Left cardiac atrium (tissue), 4 donors: ENCODE measurements around the gene SCMH1. TPM values are rescaled to one million over a fixed set of nuclear protein-coding genes. Genes with fewer than 3 reads are reported as not detected.
"Not testable (repeated sequence)": the region's sequence is repeated elsewhere in the genome, so short reads cannot be mapped to it uniquely, and the experiment has no call there.

Experiments used
- ATAC-seq, 2 donors: fragments of 200-7000 bp; cut with Tn5 transposase; one replicate each; pipeline ENCODE4 v1.9.1; 2020; ENCODE audit warnings: mild to moderate bottlenecking in 2 of 2, moderate library complexity in 2 of 2
- DNase-seq: peaks from one replicate; pipeline ENCODE4 v3.0.0-alpha.2; 2020
- intact Hi-C, 2 donors: fragments of 100-400 bp; cut with DNase I; formaldehyde crosslinking; loops; one replicate each; pipeline versions ENCODE4 v1.14.1 to v1.15.1; 2022 to 2023
- total RNA-seq, 2 donors: library from RNA; stranded (reverse); fragmentation: NEBNext Ultra II Directional; extraction: Animal tissue kit (Norgen Biotek cat#: 25700); gene quantifications; one replicate each; pipeline ENCODE4 v1.2.1, GENCODE V29; 2021
- donor health status: DM: no; HTN: yes; CAD: no.
- donor health status: DM: no; HTN: yes; CAD: no; lungs with severe emphysema.
- donor health status: DM: yes; HTN: yes; CAD: no.
- donor health status: Dilated cardiomyopathy.

The SCMH1 gene
- total RNA-seq, 2 donors from 2014 or later, result 49.5 to 53.6 TPM

DNA sequence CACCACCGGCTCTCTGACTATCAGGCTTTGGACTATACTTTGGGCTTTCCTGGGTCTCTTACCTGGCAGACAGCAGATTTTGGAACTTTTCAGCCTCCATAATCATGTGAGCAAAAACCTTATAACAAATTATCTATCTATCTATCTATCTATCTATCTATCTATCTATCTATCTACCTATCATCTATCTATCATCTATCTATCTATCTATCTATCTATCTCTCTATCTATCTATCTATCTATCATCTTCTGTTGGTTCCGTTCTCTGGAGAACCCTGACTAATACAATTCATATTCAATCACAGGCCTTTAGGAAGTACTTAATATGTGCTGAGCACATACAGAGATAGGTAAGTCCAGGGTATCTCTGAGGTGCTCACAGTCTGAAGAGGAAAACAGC, 18.7 kb upstream of the SCMH1 start:
- intact Hi-C loops, result no loop called here
- ATAC-seq, result no peak
- no peak for DNase-seq

DNA sequence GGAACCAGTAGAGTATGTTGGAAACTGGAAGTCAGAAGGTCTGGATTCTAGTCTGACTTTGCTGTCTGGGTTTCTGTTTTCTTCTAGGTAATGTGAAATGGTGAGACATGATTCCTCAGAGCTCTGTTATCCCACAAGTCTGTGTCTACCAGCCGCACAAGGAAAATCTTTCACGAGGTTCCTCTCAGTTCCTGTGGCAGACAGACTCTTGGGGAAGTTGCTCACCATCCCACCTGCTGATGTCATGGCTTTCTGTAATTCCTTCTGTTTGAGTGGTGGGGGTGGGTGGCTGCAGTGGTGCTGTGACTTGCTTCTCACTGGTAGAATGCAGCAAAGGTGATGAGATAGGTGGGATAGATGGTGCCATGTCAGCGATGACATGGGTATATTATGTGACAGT, 17.1 kb upstream of the SCMH1 start:
- ATAC-seq (no peak), DNase-seq (no peak)
- intact Hi-C loops, result no loop called here

DNA sequence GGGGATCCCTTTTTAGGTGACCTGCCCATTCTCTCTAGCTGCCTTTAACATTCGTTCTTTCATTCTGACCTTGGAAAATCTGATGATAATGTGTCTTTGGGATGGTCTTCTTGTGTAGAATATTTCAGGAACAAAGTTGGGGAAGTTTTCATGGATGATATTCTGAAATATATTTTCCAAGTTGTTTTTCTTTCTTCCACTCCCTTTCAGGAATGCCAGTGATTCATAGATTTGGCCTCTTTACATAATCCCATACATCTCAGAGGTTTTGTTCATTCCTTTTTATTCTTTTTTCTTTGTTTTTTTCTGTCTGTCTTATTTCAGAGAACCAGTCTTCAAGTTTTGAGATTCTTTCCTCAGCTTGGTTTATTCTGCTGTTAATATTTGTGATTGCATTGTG, 13.9 kb upstream of the SCMH1 start:
- no peak for DNase-seq
- no peak for ATAC-seq
- intact Hi-C loops, result no loop called here

DNA sequence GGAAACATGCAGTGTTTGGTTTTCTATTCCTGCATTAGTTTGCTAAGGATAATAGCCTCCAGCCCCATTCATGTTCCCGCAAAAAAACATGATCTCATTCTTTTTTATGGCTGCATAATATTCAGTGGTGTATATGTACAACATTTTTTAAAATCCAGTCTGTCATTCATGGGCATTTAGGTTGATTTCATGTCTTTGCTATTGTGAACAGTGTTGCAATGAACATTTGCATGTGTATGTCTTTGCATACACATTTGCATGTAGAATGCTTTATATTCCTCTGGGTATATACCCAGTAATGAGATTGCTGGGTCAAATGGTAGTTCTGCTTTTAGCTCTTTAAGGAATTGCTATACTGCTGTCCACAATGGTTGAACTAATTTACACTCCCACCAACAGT, 9.0 kb upstream of the SCMH1 start:
- intact Hi-C loops, ATAC-seq, DNase-seq: not testable (repeated sequence)

DNA sequence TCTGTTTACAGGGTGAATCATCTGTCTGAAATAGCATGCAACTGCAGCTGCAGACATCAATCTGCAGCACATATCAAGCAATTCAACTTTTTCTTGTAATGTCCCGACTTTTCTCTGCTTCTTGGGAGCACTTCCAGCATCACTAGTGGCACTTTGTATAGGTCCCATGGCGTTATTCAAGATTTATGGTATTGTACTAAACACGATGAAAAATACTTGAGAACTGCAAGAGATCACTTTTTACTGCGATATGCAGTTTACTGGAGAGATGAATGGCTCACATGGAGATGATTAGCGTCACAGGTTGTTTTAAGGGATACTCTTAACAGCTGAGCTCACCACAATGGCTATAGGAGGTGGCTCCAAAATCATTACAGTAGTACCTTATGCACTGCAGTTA, 7.2 kb upstream of the SCMH1 start:
- DNase-seq (no peak), ATAC-seq (no peak)
- intact Hi-C loops, result no loop called here

DNA sequence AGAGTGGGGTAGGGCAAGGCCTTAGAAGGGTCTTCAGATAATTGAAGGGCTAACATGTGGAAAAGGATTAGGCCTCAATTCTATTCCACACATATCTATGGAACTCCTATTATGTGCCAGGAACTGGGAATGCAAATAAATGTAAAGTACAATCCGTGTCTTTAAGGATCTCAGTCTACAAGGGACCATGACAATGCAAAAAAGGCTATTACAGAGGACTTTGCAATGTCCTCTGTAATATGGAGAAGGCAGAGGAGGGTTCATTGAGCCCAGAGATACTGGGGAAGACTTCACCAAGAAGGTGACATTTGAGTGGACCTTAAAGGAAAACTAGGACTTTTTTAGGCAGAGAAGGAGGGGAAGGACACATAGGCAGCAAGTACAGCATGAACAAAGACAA, 4.5 kb upstream of the SCMH1 start:
- no peak for ATAC-seq
- intact Hi-C loops, result no loop called here
- DNase-seq, result no peak

DNA sequence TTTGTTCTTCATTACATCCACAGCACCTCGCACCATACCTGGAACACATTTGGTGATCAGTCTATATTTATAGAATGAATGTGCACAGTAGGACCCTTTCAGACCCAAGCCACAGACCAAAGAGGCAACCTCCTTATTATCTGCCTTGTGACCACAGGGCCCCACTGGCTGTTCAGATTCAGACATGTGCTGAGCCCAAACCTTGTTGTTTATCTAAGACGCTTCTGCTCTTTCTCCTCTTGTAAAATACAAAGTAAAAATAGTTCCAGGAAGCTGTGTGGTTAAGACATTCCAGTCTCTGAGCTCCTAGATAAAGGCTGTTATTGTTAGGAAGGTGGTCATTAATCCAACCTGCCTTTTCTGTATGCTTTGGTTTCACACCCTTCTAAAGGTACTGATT, 3.6 kb upstream of the SCMH1 start:
- DNase-seq (no peak), ATAC-seq (no peak)
- intact Hi-C loops, result no loop called here

DNA sequence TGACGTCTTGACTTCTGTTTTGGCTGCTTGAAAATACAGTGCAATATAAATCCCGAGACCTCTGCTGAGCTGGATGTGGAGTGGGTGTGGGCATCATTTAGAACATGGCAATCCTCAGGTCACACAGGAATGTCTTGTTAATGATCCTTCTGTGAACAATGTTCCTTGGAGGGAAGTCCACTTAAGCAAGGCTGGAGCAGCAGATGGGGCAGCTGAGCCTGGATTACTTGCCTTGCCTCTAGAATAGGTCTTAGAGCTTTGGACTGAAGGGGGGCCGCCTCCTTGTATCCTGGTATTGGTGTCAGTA, 926 bp upstream of the SCMH1 start:
- intact Hi-C loops, result no loop called here
- DNase-seq, result no peak
- ATAC-seq, result no peak

DNA sequence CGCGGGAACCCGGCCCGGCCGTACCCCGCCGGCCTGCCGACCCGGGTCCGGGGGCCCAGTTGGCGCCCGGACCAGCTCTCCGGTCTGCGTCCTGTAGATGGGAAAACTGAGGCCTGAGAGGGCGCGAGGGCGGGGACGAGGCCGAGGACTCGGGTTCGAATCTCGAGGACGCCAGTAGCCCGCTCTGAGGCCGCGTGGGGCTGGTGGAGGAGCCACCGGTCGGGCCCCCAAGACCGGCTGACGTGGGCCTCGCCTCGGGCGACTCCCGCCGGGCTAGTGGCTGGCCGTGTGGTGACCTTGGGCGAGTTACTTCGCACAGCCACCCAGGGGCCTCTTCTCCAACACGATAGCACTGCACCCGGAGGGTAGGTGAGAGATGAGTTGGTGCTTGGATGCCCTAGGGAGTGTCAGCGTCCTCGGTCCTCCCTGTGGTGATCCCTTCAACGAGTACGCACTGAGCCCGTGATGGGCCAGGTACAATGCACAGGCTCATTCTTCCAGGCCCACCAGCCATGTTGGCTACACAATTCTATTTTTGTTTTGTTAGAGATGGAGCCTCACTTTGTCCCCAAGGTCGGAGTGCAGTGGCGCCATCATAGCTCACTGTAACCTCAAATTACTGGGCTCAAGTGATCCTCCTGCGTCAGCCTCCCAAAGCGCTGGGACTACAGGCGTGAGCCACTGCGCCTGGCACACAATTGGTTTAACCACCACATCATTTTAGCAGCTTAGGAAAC, 404 bp upstream of the SCMH1 start:
- intact Hi-C loops, result no loop called here
- DNase-seq, result peak; percentile 52
- ATAC-seq, result peak; percentile 2 to 4

DNA sequence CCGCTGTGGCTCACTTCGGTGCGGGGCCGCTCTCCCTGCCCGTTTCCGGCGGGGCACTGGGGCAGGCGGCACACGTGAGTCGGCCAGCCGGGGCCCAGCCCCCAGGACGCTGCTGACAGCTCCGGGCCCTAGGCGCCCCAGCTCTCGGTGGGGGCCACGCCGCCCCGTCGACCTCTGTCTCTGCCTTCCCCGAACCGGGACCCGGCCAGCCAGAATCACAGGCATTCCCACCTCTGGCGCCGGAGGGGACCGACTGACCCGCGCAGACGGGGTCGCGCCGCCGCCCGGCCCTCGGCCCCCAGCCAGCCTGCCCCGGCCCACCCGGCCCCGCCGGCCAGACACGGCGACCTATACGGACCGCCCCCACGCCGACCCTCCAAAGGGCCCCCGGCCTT, 755 bp downstream of the SCMH1 start:
- DNase-seq (peak; percentile 76), ATAC-seq (peak; percentile 78 to 81)
- intact Hi-C loops, result no loop called here

DNA sequence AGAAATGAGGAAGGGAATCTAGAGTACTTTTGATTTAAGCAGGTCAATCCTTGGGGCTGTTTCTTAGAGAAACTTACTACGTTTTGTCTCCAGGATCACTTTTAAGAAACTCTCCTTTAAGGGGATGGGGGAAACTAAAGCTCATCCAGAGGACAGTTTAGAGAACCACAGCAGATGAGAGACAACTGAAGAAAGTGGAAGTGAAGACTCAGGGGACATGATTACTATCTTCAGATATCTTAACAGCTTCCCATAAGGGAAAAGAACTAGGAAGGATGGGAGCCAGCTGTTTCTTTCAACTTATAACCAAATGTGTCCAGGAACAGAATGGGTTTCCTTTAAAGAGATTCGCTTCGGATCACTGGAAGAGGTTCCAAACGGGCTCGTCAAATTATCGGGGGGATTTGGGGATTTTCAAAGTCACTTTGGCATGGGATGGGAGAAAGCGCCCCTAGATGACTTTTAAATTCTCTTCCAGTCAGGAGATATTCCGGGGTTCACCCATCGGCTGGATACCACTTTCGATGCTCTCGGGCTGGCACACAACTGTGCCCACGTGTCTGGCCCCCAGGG, 1.2 kb downstream of the SCMH1 start:
- DNase-seq (no peak), ATAC-seq (no peak)
- intact Hi-C loops, result no loop called here

DNA sequence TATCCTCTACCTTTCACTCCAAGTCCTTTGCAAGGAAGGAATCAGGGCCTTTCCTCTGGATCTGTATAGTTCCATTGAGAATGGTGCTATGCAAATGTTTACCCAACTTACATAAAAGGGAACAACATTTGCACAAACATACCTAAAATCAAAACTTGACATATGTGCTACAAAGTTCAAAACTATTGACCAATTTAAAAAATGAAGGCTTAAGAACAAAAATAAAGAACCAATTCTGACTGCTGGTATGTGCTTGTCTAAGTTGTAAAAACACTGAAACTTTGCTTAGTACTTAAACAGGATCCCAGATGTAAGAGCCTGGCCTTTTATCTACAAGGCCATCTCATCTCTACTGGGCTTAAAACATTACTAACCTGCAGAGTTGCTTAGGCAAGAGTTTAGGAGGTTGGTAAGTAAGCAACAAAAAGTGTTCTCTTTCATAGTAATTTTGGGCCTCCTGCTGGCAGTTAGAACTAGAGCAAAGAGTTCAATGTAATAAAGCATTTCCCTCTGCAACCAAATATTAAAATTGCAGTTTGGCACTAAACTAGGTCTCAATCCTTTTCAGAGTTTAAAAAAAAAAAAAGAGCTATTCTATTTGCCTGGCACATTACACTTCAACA, 2.0 kb downstream of the SCMH1 start:
- intact Hi-C loops, result no loop called here
- ATAC-seq (peak in 1 of 2 donors; percentile 10), DNase-seq (no peak)

DNA sequence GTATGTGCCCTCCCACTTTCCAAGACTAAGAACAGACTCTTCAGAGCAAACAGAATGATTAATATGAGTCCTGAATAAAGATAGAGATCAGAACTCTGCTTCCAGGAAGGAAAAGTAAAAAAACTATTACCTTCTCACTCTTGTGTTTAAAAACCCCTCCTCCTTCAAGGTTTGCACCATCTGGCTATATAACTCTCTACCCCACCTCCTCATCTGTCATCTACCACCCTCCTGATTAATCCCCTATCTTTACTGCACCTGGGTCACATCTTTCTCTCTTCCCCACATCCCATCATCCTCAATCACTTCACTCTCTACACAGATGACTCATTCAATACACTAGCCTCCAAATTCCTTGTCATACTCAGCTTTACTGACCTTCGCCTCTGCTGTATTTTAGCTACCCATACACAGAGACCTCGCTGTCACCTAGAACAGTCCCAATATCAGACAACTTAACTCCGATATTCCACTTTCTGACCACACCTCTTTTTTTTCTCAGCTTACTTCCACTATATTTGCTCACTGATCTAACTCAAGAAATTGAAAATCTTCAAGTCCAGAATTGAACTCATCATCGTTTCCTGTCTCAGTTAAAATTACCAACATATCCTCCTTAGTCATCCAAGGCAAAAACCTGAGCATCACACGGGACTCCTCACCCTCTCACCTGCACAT, 3.7 kb downstream of the SCMH1 start:
- DNase-seq (no peak), ATAC-seq (peak in 1 of 2 donors; percentile 29)
- intact Hi-C loops, result no loop called here

DNA sequence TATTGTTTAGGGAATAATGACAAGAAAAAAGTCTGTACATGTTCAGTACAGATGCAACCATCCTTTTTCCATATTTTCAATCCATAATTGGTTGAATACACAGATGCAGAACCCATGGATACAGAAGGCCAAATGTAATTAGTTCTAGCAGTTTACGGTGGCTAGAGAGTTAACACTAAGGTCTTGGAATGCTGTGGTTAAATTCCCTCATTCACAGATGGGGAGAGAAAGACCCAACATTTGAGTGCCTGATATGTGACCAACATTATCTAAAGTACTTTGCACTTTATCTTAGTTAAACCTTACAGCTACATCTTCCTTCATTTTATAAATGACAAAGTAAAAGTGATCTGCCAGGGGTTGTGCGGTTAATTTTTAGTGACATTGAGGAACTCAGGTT, 5.3 kb downstream of the SCMH1 start:
- intact Hi-C loops, result no loop called here
- ATAC-seq (no peak), DNase-seq (no peak)

DNA sequence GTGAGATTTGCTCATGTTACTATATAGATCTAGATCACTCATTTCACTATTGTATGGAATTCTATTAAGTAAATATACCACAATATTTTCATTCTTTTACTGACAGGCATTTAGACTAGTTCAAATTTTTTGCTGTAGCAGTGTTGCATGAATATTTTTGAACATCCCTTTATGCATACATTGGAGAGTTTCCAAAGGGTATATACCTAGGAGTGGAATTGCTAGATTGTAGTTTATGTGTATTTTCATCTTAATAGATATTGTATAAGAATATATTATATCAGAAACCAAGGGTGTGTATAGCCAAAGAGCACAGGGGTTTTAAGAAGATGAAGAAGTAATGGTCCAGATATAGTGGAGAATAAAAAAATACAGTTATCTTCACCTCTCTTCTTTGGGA, 6.2 kb downstream of the SCMH1 start:
- ATAC-seq (no peak), DNase-seq (no peak)
- intact Hi-C loops, result no loop called here

DNA sequence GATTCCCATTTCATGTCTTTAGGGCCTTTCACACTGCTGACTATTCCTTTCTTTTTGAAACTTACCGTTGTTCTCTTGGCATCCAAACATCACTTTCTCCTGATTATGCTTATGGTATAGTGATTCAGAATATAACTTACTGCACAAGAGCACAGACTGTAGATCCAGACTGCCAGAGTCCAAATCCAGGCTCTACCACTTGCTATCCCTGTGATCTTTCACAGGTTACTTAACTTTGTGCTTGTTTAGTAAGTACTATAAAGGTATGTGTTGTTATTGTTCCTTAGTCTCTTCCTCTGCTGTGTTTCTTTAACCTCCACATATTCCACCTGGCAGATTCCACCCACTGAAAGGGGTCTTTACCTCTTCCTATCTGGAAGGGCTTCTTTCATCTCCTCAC, 8.4 kb downstream of the SCMH1 start:
- DNase-seq (no peak), ATAC-seq (no peak)
- intact Hi-C loops, result no loop called here

DNA sequence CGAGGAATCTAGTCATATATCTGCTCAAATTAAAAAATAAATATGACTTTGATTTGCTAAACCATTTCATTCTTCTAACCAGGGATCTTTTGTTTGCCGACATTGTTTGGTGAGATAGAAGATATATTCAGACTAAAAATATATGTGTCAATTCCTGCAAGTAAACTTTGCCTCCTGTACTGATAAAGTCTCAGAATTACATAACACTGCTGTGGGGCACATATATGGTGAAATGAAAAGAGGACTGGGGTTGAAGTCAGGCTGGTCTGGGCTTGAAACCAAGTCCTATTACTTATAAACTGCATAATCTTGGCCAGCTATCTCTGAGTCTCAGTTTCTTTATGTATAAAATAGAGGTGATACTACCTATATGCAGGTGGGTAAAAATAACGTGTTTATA, 9.8 kb downstream of the SCMH1 start:
- DNase-seq (no peak), ATAC-seq (peak in 1 of 2 donors; percentile 44)
- intact Hi-C loops, result no loop called here

DNA sequence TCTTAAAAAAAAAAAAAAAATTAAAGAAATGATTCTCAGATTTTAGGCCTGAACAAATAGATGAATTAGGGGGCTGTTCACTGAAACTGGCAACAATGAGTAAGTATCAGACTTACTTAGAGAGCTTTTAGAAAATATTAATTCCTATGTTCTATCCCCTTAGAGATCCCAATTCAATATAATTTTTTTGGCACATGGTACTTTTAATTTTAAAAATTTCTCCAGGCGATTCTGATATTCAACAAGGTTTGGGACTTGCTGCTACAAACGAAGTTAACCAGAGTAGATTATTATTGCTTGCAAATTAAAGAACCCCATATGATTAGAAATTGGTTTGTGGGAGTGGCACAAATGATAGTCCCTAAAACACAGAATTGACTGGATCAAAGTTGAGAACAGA, 11.4 kb downstream of the SCMH1 start:
- ATAC-seq (no peak), DNase-seq (no peak)
- intact Hi-C loops, result no loop called here

DNA sequence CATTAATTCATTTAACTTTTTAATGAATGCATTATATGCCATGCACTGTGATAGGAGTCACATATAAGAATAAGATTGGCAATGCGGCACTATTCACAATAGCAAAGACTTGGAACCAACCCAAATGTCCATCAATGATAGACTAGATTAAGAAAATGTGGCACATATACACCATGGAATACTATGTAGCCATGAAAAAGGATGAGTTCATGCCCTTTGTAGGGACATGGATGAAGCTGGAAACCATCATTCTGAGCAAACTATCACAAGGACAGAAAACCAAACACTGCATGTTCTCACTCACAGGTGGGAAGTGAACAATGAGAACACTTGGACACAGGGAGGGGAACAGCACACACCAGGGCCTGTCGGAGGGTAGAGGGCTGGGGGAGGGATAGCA, 12.9 kb downstream of the SCMH1 start:
- ATAC-seq, intact Hi-C loops, DNase-seq: not testable (repeated sequence)

DNA sequence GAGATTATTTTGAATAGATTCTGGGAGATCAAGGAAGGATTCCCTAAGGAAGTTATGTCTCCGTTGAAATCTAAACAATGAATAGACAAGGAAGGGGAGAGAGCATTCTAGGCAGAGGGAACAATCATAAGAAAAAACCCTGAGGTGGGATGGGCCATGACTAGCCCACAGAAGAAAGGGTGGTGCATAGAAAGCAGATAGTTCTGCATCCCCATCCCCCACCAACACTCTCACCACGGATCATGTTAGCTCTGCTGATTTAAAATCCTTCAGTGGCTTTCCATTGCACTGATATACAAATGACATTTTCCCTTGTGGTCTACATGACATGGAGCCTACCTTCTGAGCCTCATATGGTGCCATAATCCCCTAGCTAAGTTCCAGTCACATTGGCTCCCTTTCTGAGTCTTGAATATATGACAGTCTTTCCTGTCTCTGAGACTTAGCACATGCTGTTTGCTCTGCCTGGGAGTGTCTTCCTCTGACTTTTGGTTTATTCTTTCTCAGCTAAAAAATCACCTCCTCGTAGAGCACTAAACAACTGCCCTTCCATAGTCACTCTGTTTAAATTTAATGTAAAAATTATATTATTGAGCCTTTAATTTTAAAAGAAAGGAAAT, 15.2 kb downstream of the SCMH1 start:
- DNase-seq (no peak), ATAC-seq (no peak)
- intact Hi-C loops, result no loop called here
